ENCODE data around the gene CDKN1A.

- TF ChIP-seq CTCF (IDR thresholded peaks at IDR 0.05; ENCODE audit: low read depth, low read length) (peak; percentile 33), EZH2phosphoT487 (IDR thresholded peaks at IDR 0.05; ENCODE audit: low read depth) (no peak)
These were observed 53.3 kb downstream of the CDKN1A start for GRCh38 chr6:36731622-36732310.

Measured in OCI-LY3 (cell line).